Measurements from ENCODE around the gene RERE. TPM values are rescaled to one million over a fixed set of nuclear protein-coding genes. Genes with fewer than 3 reads are reported as not detected.

The RERE gene
- total RNA-seq, 1 donor from 2014 or later: 124 TPM

DNA sequence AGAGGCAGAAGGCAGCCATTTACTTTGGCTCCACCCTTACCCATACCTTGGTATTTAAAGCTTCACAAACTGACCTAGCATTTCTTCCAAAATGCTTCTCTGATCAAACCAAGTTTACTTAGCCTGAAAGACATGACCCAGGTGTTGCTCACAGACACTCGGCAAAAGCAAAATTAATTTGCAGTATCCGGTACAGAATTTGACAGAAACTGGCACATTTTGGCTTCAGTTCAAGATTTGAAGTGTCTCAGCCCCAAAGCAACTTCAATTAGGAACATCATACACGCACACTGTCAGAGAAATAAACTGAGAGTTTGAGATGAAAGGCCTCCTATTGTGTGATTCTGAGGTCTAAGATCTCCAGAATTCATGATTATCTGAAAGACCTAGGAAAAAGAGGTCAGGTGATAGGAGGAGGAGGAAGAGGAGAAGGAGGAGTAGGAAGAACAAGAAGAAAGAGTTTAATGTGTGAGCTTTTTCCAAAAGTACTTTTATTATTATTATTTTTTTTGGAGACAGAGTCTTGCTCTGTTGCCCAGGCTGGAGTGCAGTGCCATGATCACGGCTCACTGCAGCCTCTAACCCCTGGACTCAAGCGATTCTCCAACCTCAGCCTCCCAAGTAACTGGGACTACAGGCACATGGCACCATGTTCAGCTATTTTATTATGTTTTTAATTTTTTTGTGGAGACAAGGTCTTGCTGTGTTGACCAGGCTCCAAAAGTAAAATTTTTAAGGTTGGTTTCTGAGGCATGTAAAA lies 355.9 kb downstream of the RERE start:
- H3K36me3 ChIP-seq (ENCODE audit: insufficient read depth, low read length): no peaks in the 10 kb centered on the region
- H3K4me2 ChIP-seq (ENCODE audit: low read length): no peak overlapping the region
- DNase-seq (ENCODE audit: low read depth): no peak
- H2AFZ ChIP-seq (ENCODE audit: low read depth, low read length): no peak overlapping the region
- no peaks in the 10 kb centered on the region for H3K27me3 Mint-ChIP-seq (ENCODE audit: low read depth, unreplicated experiment)
- H3K79me2 ChIP-seq (ENCODE audit: insufficient read depth, low read length): no peaks in the 10 kb centered on the region
- no peak overlapping the region for H3K27ac Mint-ChIP-seq (ENCODE audit: unreplicated experiment)
- no peaks in the 10 kb centered on the region for H3K9me3 ChIP-seq (ENCODE audit: insufficient read depth, low read depth, low read length)
- no peak for FAIRE-seq
- no peak for TF ChIP-seq EZH2 (IDR thresholded peaks at IDR 0.05; ENCODE audit: insufficient read depth, low read length)
- TF ChIP-seq, protein P1, sequence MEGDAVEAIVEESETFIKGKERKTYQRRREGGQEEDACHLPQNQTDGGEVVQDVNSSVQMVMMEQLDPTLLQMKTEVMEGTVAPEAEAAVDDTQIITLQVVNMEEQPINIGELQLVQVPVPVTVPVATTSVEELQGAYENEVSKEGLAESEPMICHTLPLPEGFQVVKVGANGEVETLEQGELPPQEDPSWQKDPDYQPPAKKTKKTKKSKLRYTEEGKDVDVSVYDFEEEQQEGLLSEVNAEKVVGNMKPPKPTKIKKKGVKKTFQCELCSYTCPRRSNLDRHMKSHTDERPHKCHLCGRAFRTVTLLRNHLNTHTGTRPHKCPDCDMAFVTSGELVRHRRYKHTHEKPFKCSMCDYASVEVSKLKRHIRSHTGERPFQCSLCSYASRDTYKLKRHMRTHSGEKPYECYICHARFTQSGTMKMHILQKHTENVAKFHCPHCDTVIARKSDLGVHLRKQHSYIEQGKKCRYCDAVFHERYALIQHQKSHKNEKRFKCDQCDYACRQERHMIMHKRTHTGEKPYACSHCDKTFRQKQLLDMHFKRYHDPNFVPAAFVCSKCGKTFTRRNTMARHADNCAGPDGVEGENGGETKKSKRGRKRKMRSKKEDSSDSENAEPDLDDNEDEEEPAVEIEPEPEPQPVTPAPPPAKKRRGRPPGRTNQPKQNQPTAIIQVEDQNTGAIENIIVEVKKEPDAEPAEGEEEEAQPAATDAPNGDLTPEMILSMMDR (IDR thresholded peaks at IDR 0.05; ENCODE audit: insufficient read depth, low read depth, low read length): no peak
- no peak overlapping the region for H3K9ac ChIP-seq (ENCODE audit: low read length)
- peaks cover 6% of the 10 kb centered on the region for H3K36me3 Mint-ChIP-seq (ENCODE audit: low read depth, unreplicated experiment)
- H3K9me3 Mint-ChIP-seq (ENCODE audit: unreplicated experiment): no peaks in the 10 kb centered on the region
- no peak overlapping the region for H3K27ac ChIP-seq (ENCODE audit: low read depth, low read length)
- H3K4me3 ChIP-seq (ENCODE audit: insufficient read depth, low read depth, low read length): no peak overlapping the region
- H4K20me1 ChIP-seq (ENCODE audit: insufficient read depth, low read length): no peaks in the 10 kb centered on the region
- peaks cover 74% of the 10 kb centered on the region for H3K4me1 Mint-ChIP-seq (ENCODE audit: low read depth, unreplicated experiment)
- H3K27me3 ChIP-seq (ENCODE audit: insufficient read depth, low read length): no peaks in the 10 kb centered on the region
- no peak overlapping the region for H3K4me3 Mint-ChIP-seq (ENCODE audit: unreplicated experiment)
- peaks cover 23% of the 10 kb centered on the region for H3K4me1 ChIP-seq (ENCODE audit: insufficient read depth, low read length)

DNA sequence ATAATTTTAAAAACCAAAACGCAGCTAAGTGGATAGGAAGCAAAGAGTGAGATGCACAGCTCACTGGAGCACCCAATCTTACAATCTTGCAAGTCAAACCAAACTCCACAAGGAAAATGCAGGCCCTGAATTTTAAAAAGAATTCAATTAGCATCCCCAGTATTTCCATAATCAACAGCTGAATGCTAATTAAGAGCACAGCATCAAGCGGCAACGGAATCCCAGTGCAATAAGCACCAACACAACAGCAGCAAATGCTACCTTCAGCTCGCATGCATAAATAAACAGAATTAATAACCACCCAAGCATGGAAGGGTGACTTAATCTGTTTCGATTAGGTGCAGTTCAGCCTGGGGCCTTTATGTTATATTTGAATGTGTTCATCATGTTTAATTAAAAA lies 356.7 kb downstream of the RERE start:
- FAIRE-seq: no peak
- no peak overlapping the region for H3K4me3 ChIP-seq (ENCODE audit: insufficient read depth, low read depth, low read length)

More for the DNA sequence above, 356.7 kb downstream of the RERE start:
- Mint-ChIP-seq H3K4me1 (ENCODE audit: low read depth, unreplicated experiment) (peaks cover 75% of the 10 kb centered on the region), H3K9me3 (ENCODE audit: unreplicated experiment) (no peaks in the 10 kb centered on the region), H3K27me3 (ENCODE audit: low read depth, unreplicated experiment) (no peaks in the 10 kb centered on the region), H3K36me3 (ENCODE audit: low read depth, unreplicated experiment) (peaks cover 2% of the 10 kb centered on the region), H3K4me3 (ENCODE audit: unreplicated experiment) (no peak overlapping the region), H3K27ac (ENCODE audit: unreplicated experiment) (no peak overlapping the region)
- Histone ChIP-seq H3K9me3 (ENCODE audit: insufficient read depth, low read depth, low read length) (no peaks in the 10 kb centered on the region), H4K20me1 (ENCODE audit: insufficient read depth, low read length) (peaks cover 3% of the 10 kb centered on the region), H3K9ac (ENCODE audit: low read length) (no peak overlapping the region), H3K4me1 (ENCODE audit: insufficient read depth, low read length) (peaks cover 30% of the 10 kb centered on the region), H3K36me3 (ENCODE audit: insufficient read depth, low read length) (no peaks in the 10 kb centered on the region), H2AFZ (ENCODE audit: low read depth, low read length) (no peak overlapping the region), H3K27me3 (ENCODE audit: insufficient read depth, low read length) (no peaks in the 10 kb centered on the region), H3K79me2 (ENCODE audit: insufficient read depth, low read length) (no peaks in the 10 kb centered on the region), H3K4me2 (ENCODE audit: low read length) (no peak overlapping the region), H3K27ac (ENCODE audit: low read depth, low read length) (no peak overlapping the region)
- TF ChIP-seq, protein P1 (IDR thresholded peaks at IDR 0.05; ENCODE audit: insufficient read depth, low read depth, low read length): no peak
- TF ChIP-seq EZH2 (IDR thresholded peaks at IDR 0.05; ENCODE audit: insufficient read depth, low read length): no peak
- DNase-seq (ENCODE audit: low read depth): no peak
